Ishikawa (cell line): ENCODE data around the gene HMCN1.

Experiments used
- CEBPB ChIP-seq: IDR thresholded peaks from 2 replicates; pipeline ENCODE4 v1.6.1; 2012
- CREB1 ChIP-seq: IDR thresholded peaks from 2 replicates; pipeline ENCODE4 v1.6.1; 2012; ENCODE audit warnings: low read depth
- EGR1 ChIP-seq: IDR thresholded peaks from 2 replicates; pipeline ENCODE4 v1.6.1; 2012
- EP300 ChIP-seq: IDR thresholded peaks from 2 replicates; pipeline ENCODE4 v1.6.1; 2012; ENCODE audit warnings: borderline replicate concordance
- FOXM1 ChIP-seq: IDR thresholded peaks from 2 replicates; pipeline ENCODE4 v1.6.1; 2012; ENCODE audit warnings: low read depth, borderline replicate concordance
- MAX ChIP-seq: IDR thresholded peaks from 2 replicates; pipeline ENCODE4 v1.6.1; 2012
- NFIC ChIP-seq: IDR thresholded peaks from 2 replicates; pipeline ENCODE4 v1.6.1; 2012
- RAD21 ChIP-seq: IDR thresholded peaks from 2 replicates; pipeline ENCODE4 v1.6.1; 2012; ENCODE audit warnings: low read depth
- REST ChIP-seq: IDR thresholded peaks from 2 replicates; pipeline ENCODE4 v1.6.1; 2012; ENCODE audit warnings: low read depth, mild to moderate bottlenecking
- TAF1 ChIP-seq: IDR thresholded peaks from 2 replicates; pipeline ENCODE4 v1.6.1; 2012; ENCODE audit warnings: low read depth, mild to moderate bottlenecking
- TCF12 ChIP-seq: IDR thresholded peaks from 2 replicates; pipeline ENCODE4 v1.6.1; 2012; ENCODE audit warnings: low read depth
- TEAD4 ChIP-seq: IDR thresholded peaks from 2 replicates; pipeline ENCODE4 v1.6.1; 2012
- USF1 ChIP-seq: IDR thresholded peaks from 2 replicates; pipeline ENCODE4 v1.6.1; 2012
- YY1 ChIP-seq: IDR thresholded peaks from 2 replicates; pipeline ENCODE4 v1.6.1; 2012; ENCODE audit warnings: low read depth
- ZBTB7A ChIP-seq: IDR thresholded peaks from 2 replicates; pipeline ENCODE4 v1.6.1; 2012; ENCODE audit warnings: low read depth

The HMCN1 gene

GRCh38 chr1:185716095-185716494, 18.1 kb upstream of the HMCN1 start:
- TF ChIP-seq CREB1 (no peak), TEAD4 (no peak), TAF1 (no peak), EP300 (no peak)

- TF ChIP-seq CREB1: no peak
- TF ChIP-seq TAF1: no peak
- no peak for TF ChIP-seq CEBPB
- TF ChIP-seq YY1: no peak
- TF ChIP-seq RAD21: no peak
- no peak for TF ChIP-seq REST
- no peak for TF ChIP-seq TEAD4
- TF ChIP-seq EP300: no peak
- TF ChIP-seq USF1: no peak
- TF ChIP-seq MAX: no peak
- no peak for TF ChIP-seq NFIC
- TF ChIP-seq ZBTB7A: no peak
- no peak for TF ChIP-seq FOXM1
- no peak for TF ChIP-seq TCF12
Measured at GRCh38 chr1:185719021-185719420, 15.2 kb upstream of the HMCN1 start.

- TF ChIP-seq RAD21: peak; percentile 52
- TF ChIP-seq USF1: no peak
- no peak for TF ChIP-seq CREB1
Measured at GRCh38 chr1:185720633-185721272, 13.4 kb upstream of the HMCN1 start.

- TF ChIP-seq NFIC (peak; percentile 71), RAD21 (no peak)
Measured at GRCh38 chr1:185721553-185721952, 12.6 kb upstream of the HMCN1 start.

- TF ChIP-seq EGR1: no peak
- no peak for TF ChIP-seq YY1
- TF ChIP-seq NFIC: no peak
- no peak for TF ChIP-seq TEAD4
- TF ChIP-seq ZBTB7A: no peak
Measured at GRCh38 chr1:185722098-185722497, 12.1 kb upstream of the HMCN1 start.

GRCh38 chr1:185727726-185728125, 6.5 kb upstream of the HMCN1 start:
- no peak for TF ChIP-seq ZBTB7A
- no peak for TF ChIP-seq REST
- no peak for TF ChIP-seq EGR1
- TF ChIP-seq RAD21: no peak
- TF ChIP-seq CREB1: no peak
- TF ChIP-seq TEAD4: no peak
- no peak for TF ChIP-seq NFIC
- no peak for TF ChIP-seq FOXM1
- TF ChIP-seq TAF1: no peak
- TF ChIP-seq MAX: no peak

GRCh38 chr1:185731446-185731845, 2.7 kb upstream of the HMCN1 start:
- TF ChIP-seq EGR1: no peak
- no peak for TF ChIP-seq TEAD4
- TF ChIP-seq USF1: no peak
- TF ChIP-seq NFIC: no peak
- no peak for TF ChIP-seq TAF1
- TF ChIP-seq REST: no peak
